Duodenal mucosa (tissue), 2 donors: ENCODE data around the gene APC2.
"Not testable (repeated sequence)": the region's sequence is repeated elsewhere in the genome, so short reads cannot be mapped to it uniquely, and the experiment has no call there.

Experiments used
- H3K27ac ChIP-seq: one replicate; pipeline ENCODE4 v1.7.0; 2013; ENCODE audit warnings: low read depth, low read length
- H3K27me3 ChIP-seq, 2 donors: one replicate each; pipeline ENCODE4 v1.7.0; 2013; ENCODE audit warnings: low read length in 2 of 2, control low read depth in 1 of 2; ENCODE audit not compliant: insufficient read depth in 2 of 2, control insufficient read depth in 1 of 2
- H3K36me3 ChIP-seq, 2 donors: one replicate each; pipeline ENCODE4 v1.7.0; 2013; ENCODE audit warnings: low read length in 2 of 2, control low read depth in 1 of 2; ENCODE audit not compliant: insufficient read depth in 2 of 2, control insufficient read depth in 1 of 2
- H3K4me1 ChIP-seq, 2 donors: one replicate each; pipeline ENCODE4 v1.7.0; 2013; ENCODE audit warnings: low read length in 2 of 2, control low read depth in 1 of 2; ENCODE audit not compliant: insufficient read depth in 2 of 2, control insufficient read depth in 1 of 2
- H3K4me3 ChIP-seq, 2 donors: one replicate each; pipeline ENCODE4 v1.7.0; 2013; ENCODE audit warnings: low read length in 2 of 2, low read depth in 1 of 2
- H3K9ac ChIP-seq, 2 donors: one replicate each; pipeline ENCODE4 v1.7.0; 2013; ENCODE audit warnings: low read length in 2 of 2, low read depth in 1 of 2
- H3K9me3 ChIP-seq, 2 donors: one replicate each; pipeline ENCODE4 v1.7.0; 2013; ENCODE audit warnings: low read length in 2 of 2, control low read depth in 1 of 2; ENCODE audit not compliant: control insufficient read depth in 1 of 2

APC2 gene

DNA sequence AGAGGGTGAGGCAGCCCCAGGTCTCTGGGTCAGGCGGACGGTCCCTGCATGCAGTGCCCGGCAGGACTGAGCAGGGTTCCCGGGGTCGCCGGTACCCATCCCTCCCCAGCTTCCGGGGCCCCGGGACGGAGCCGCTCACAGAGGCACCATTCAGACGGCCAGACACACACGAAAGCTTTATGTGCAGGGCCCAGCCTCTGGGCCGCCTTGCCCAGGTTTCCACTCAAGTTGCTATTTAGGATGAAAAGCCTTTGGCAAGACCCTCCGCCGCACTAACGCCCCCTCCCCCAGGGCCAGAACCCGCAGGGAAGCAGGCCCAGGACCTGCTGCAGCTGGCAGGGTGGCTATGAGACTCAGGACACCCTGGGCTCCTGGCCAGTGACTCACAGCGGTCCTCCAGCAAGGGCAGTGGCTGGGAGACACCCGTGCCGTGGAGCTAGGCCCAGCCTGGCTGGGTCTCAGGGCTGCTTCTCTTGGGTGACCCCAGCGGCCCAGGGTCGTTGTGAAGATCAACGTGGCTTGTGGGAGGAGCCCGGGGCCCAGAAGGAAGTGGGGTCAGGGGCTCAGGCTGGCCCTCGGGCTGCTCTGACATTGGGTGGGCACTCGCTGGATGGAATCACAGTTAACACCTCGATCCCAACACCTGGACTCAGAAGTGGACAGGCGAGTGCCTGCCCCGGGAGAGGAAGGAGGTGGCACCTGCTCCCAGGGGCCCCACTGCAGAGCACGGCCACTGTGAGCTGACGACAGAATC is 24.3 kb downstream of the APC2 start:
- no peak overlapping the region for H3K4me3 ChIP-seq

DNA sequence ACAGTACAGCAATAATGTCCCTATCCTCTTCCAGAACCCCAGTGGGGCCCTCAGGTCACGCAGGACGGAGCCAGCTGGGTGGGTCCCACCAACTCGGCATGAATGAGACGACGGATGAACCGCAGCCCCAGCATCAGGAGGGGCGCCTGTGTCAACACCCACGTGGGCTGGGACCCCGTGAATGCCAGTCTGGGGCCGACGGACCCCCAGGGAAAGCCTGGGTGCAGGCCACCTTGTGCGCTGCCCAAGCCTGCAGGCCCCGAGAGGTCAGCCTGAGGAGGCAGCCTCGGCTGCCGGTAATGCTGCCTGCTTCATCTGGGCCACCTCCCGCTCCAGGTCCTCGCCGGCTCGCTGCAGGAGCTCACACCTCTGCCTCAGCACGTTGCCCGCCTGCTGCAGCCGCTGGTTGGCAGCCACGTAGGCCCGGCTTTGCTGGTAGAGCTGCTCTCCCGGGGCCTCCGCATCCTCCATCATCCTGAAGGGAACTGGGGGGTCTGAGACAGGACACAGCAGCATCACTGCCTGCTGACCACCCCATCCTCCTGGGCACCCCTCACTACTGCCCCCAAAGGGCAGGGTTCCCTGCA is 24.9 kb downstream of the APC2 start:
- Histone ChIP-seq H3K9ac (no peak overlapping the region), H3K36me3 (peaks cover 9 to 12% of the 10 kb centered on the region in 2 donors), H3K4me3 (no peak overlapping the region), H3K27ac (no peak overlapping the region), H3K27me3 (peaks cover 29 to 31% of the 10 kb centered on the region in 2 donors), H3K9me3 (no peaks in the 10 kb centered on the region), H3K4me1 (peaks cover 18 to 28% of the 10 kb centered on the region in 2 donors)

More for the DNA sequence above, 24.3 kb downstream of the APC2 start:
- Histone ChIP-seq H3K9me3 (no peaks in the 10 kb centered on the region), H3K27me3 (peaks cover 32 to 33% of the 10 kb centered on the region in 2 donors), H3K9ac (no peak overlapping the region), H3K36me3 (peaks cover 9 to 12% of the 10 kb centered on the region in 2 donors), H3K27ac (no peak overlapping the region), H3K4me1 (peaks cover 19 to 31% of the 10 kb centered on the region in 2 donors)

DNA sequence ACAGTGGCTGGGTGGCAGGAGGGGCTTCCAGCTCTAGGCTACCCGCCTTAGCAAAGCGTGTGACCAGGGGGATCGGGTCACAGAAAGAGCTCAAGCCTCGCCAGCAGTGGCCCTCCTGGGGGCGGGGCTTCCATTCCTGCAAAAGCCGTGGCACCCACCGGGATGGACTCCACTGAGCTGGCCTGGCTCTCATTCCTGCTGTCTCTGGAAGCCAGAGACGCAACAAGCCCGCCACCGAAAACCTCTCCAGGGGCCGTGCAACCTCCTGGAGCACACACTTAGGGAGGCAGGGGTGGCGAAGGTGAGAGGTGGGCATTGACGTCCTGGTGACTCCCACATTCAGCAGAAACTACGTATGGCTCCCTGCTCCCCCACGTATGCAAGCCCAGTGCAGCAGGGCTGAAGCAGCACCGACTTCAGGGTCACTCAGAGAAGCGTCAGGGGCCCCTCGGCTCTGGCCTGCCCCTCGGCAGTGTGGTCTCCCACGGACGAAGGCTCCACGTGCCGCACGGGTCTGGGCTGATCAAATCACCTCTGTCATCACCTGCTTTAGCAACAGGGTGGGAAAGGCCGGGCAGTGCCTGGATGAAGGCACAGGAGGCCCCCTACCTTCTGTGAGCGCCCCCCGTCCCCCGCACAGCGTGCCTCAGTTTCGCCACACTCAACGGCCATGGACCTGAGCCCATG is 26.0 kb downstream of the APC2 start:
- Histone ChIP-seq H3K9ac (no peak overlapping the region), H3K27ac (no peak overlapping the region), H3K4me1 (peaks cover 8 to 19% of the 10 kb centered on the region in 2 donors), H3K27me3 (peaks cover 19 to 23% of the 10 kb centered on the region in 2 donors), H3K4me3 (no peak overlapping the region), H3K9me3 (no peaks in the 10 kb centered on the region), H3K36me3 (peaks cover 9 to 12% of the 10 kb centered on the region in 2 donors)

DNA sequence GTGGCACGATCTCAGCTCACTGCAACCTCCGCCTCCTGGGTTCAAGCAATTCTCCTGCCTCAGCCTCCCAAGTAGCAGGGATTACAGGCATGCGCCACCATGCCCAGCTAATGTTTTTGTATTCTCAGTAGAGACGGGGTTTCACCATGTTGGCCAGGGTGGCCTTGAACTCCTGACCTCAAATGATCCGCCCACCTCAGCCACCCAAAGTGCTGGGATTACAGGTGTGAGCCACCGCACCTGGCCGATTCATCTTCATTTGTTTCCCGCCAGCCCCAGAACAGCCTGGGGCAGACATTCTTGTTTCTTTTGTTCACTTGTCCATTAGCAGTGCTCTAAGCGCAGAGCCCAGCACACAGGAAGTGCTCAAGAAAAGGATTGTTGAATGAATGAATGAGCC is 27.1 kb downstream of the APC2 start:
- Histone ChIP-seq H3K27me3 (peaks cover 7 to 12% of the 10 kb centered on the region in 2 donors), H3K36me3 (peaks cover 9 to 12% of the 10 kb centered on the region in 2 donors)
- not testable (repeated sequence) for H3K4me1 ChIP-seq, H3K27ac ChIP-seq, H3K9ac ChIP-seq, H3K4me3 ChIP-seq, H3K9me3 ChIP-seq

DNA sequence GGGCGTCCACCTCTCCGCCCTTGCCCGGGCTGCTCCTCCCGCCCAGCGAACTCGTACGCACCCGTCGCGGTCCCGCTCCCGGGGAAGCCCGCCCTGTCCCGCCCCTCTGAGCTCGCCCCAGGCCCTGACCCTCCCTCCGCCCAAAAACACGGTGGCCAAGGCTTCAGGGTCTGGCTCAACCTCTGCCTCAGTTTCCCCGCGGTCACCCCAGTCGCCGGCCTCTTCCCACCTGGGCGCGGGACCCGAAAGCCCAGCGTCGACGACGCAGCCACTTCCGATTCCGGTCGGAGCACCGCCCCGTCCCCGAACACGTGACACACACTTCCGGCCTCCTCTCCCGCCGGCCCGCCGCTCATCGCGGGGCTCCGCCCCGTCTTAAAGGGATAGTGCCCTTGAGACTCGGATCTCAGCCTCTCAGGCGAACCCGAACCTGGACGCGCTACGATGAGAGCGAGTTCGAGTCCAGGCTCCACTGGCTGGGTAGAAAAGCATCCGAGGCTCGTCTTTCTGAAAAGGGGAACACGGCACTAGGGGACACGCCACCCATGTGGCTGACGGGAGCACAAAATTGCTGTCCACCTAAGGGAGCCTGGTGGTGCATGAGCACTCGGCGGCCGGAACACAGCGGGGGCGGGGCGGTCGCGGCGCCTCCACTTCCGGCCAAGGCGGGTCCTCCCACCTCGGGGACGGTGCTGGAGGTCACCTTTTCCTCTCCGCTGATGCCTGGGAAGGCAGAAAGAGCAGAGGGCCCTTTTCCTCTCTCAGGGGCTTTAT is 29.2 kb downstream of the APC2 start, which contains the start of gene C19orf25:
Gene C19orf25, minus strand, starts transcription at position 282 of the 774 bp plus-strand sequence. CDS start 312 bp downstream, outside the sequence.
- Histone ChIP-seq H3K27ac (peak within 1 kb of the TSS; percentile 75), H3K9ac (peak within 1 kb of the TSS; percentile 65 to 90), H3K4me3 (peak within 1 kb of the TSS; percentile 81 to 84), H3K36me3 (peaks cover 9 to 12% of the 10 kb centered on the region in 2 donors), H3K27me3 (no peaks in the 10 kb centered on the region), H3K9me3 (no peaks in the 10 kb centered on the region), H3K4me1 (peaks cover 0 to 7% of the 10 kb centered on the region in 2 donors)

DNA sequence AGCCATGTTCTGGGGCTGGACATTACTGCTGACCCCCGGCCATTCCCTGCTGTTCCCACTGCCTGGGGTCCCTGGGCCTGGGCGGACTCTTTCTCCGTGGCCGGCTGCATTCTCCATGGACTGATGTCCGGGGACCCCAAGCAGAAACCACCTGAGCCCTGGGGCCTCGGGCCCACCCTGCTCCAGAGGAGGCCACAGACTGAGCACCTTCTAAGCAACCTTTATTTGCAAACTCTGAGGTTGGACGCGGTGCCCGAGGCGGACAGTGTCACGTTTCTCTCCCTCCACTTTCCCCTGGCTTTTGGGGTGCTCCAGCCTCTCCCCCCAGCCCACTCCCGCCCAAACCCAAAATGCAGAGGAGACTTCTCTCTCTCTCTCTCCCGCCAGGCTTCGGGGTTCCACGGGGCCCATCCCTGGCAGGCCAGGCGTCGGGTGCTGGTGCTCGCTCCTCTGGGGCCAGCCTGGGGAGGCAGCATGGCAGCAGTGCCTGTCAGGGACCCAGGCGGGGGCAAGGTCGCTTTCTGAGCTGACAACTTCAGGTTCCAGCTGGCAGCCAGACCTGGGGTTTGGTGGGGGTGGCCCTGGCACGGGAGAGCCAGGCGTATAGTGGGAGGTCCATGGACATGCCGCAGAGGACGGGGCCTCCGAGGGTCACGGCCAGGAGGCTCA is 31.4 kb downstream of the APC2 start:
- no peak overlapping the region for H3K27ac ChIP-seq
- peaks cover 3 to 4% of the 10 kb centered on the region in 2 donors for H3K36me3 ChIP-seq
- H3K27me3 ChIP-seq = no peaks in the 10 kb centered on the region
- no peak overlapping the region for H3K9ac ChIP-seq
- H3K4me1 ChIP-seq = peaks cover 0 to 7% of the 10 kb centered on the region in 2 donors
- no peak overlapping the region for H3K4me3 ChIP-seq
- no peaks in the 10 kb centered on the region for H3K9me3 ChIP-seq

DNA sequence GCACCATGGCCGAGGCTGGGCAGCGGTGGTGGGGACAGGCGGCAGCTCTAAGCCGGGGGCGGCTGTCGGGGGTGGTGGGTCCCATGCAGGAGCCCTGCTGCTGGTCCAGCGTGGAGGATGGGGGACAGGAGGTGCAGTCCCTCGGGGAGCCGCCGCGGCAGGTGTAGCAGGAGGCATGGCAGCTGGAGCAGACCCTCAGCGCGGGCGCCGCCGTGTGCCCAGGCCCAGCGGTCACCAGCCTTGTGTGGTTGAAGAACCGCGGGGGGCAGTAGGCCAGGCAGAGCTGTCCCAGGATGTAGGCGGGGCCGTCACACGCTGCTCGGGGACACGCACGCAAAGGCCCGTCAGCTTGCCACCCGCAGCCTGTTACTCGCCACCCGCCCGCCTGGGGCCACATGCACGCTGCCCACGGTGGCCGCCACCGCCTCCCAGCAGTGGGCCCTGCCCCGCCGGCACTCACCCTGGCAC is 32.0 kb downstream of the APC2 start:
- H3K9ac ChIP-seq = no peak overlapping the region
- no peaks in the 10 kb centered on the region for H3K9me3 ChIP-seq
- H3K36me3 ChIP-seq = peaks cover 0 to 4% of the 10 kb centered on the region in 2 donors
- no peak overlapping the region for H3K4me3 ChIP-seq
- no peaks in the 10 kb centered on the region for H3K27me3 ChIP-seq
- no peak overlapping the region for H3K27ac ChIP-seq
- H3K4me1 ChIP-seq = peaks cover 0 to 7% of the 10 kb centered on the region in 2 donors

DNA sequence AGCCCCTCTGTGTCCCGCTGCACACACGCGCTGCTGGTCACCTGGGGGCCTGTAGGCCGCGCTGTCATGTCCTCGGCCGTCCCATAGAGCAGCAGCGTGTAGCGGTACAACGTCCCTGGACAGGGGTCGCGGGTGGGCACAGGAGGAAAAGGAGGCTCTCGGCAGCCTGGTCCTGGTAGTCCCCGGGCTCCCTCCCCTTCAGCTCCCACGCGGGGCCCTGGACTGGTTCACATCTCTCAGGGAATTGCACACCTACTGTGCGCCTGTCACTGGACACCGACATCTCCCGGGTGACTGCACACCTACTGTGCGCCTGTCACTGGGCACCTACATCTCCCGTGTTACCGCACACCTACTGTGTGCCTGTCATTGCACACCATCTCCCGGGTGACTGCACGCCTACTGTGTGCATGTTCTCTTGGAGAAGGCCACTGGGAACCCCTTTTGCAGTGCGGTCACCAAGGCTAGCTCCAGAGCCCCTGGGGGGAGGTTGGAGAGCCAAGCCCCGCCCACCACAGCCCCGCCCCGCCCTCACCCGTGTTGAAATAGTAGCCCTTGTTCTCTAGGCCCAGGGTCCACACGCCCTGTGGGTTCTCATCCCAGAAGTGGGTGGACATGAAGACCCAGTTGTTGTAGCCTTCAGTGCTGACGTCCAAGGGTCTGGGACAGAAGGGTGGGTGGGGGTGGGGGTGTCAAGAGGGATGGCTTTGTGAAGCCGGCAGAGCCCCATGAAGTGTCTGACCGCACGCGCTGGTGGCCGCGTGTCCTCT is 32.6 kb downstream of the APC2 start:
- Histone ChIP-seq H3K9ac (no peak overlapping the region), H3K4me1 (peaks cover 0 to 7% of the 10 kb centered on the region in 2 donors), H3K36me3 (no peaks in the 10 kb centered on the region), H3K4me3 (no peak overlapping the region), H3K27ac (no peak overlapping the region), H3K27me3 (no peaks in the 10 kb centered on the region), H3K9me3 (no peaks in the 10 kb centered on the region)
